GM18907 (cell line): ENCODE results near the gene CDC42BPB.

Experiments used
- ATAC-seq: cut with Tn5 transposase; IDR thresholded peaks from one replicate; pipeline ENCODE4 v1.9.1; 2021; ENCODE audit warnings: mild to moderate bottlenecking, moderate library complexity; ENCODE audit not compliant: unreplicated experiment

Gene CDC42BPB

GRCh38 chr14:102948698-102949061 is 108.7 kb downstream of the CDC42BPB start:
- ATAC-seq = no peak

GRCh38 chr14:102947321-102948103 is 109.8 kb downstream of the CDC42BPB start:
- ATAC-seq = no peak

GRCh38 chr14:102945346-102946130 is 111.8 kb downstream of the CDC42BPB start:
- no peak for ATAC-seq

- ATAC-seq = no peak
These were observed 112.7 kb downstream of the CDC42BPB start for GRCh38 chr14:102944448-102945330.

- no peak for ATAC-seq
These were observed 113.4 kb downstream of the CDC42BPB start for GRCh38 chr14:102943979-102944378.

GRCh38 chr14:102943454-102943853 is 113.9 kb downstream of the CDC42BPB start:
- ATAC-seq = no peak

GRCh38 chr14:102942069-102942468 is 115.3 kb downstream of the CDC42BPB start:
- no peak for ATAC-seq

- ATAC-seq = no peak
These were observed 115.8 kb downstream of the CDC42BPB start for GRCh38 chr14:102941419-102942011.

GRCh38 chr14:102940729-102941362 is 116.5 kb downstream of the CDC42BPB start:
- no peak for ATAC-seq

- ATAC-seq = no peak
These were observed 117.4 kb downstream of the CDC42BPB start for GRCh38 chr14:102939820-102940561.

- no peak for ATAC-seq
These were observed 118.0 kb downstream of the CDC42BPB start for GRCh38 chr14:102939329-102939728.

GRCh38 chr14:102938191-102938590 is 119.2 kb downstream of the CDC42BPB start:
- no peak for ATAC-seq

GRCh38 chr14:102937331-102938175 is 119.8 kb downstream of the CDC42BPB start:
- no peak for ATAC-seq

- ATAC-seq = no peak
These were observed 121.6 kb downstream of the CDC42BPB start for GRCh38 chr14:102935756-102936155.

- ATAC-seq = no peak
These were observed 123.6 kb downstream of the CDC42BPB start for GRCh38 chr14:102933618-102934231.

GRCh38 chr14:102932484-102933248 is 124.7 kb downstream of the CDC42BPB start:
- no peak for ATAC-seq

- no peak for ATAC-seq
These were observed 125.6 kb downstream of the CDC42BPB start for GRCh38 chr14:102931580-102932285.
